Right forelimb (tissue), 1 donor: ENCODE data around the gene LSM7.

Experiments
- DNase-seq: peaks from one replicate; pipeline ENCODE4 v3.0.0-alpha.2; 2018

LSM7 gene

GRCh38 chr19:2321565-2322283 lies 6.7 kb downstream of the LSM7 start:
- no peak for DNase-seq

GRCh38 chr19:2320939-2321338 lies 7.4 kb downstream of the LSM7 start:
- DNase-seq = no peak

- no peak for DNase-seq
Observed at GRCh38 chr19:2320049-2320448, 8.3 kb downstream of the LSM7 start.

DNA sequence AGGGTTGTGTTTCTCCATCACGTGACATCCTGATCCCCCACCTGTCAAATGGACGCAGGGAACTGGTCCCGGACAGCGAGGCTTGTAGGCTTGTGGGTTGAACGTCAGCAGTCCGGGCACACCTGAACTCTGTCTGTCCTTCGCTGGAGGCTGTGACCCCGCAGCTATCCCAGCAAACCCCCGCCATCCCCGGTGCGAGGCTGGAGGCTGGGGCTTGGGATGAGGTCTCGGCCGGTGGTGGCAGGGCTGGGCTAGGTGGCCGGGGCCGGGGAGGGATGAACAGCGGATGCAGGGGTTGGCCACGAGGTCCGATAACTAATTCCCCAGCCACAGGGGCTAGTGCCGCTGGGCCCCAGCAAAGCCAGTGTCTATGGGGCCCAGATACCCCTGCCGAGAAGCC lies 8.8 kb downstream of the LSM7 start:
- no peak for DNase-seq

DNA sequence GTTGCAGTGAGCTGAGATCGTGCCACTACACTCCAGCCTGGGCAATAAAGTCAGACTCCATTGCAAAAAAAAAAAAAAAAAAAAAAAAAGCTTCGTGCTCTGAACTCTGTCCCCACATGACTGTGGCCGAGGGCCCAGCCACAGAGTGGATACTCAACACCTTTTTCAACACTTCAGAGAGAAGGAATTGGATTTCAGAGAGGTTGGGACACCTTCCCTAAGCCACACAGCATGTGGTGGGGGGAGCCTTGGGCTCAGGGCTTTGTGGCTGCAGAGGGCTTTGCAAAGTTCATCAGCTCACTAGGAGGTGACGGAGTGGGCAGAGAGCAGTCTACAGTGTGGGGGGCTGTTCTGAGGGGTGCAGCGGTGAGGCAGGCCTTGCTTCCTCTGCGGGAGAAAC lies 9.5 kb downstream of the LSM7 start:
- no peak for DNase-seq

- DNase-seq = no peak
Observed at GRCh38 chr19:2317756-2318155, 10.6 kb downstream of the LSM7 start.

- DNase-seq = no peak
Observed at GRCh38 chr19:2317300-2317699, 11.1 kb downstream of the LSM7 start.

GRCh38 chr19:2315818-2316353 lies 12.5 kb downstream of the LSM7 start:
- DNase-seq = peak; percentile 70

DNA sequence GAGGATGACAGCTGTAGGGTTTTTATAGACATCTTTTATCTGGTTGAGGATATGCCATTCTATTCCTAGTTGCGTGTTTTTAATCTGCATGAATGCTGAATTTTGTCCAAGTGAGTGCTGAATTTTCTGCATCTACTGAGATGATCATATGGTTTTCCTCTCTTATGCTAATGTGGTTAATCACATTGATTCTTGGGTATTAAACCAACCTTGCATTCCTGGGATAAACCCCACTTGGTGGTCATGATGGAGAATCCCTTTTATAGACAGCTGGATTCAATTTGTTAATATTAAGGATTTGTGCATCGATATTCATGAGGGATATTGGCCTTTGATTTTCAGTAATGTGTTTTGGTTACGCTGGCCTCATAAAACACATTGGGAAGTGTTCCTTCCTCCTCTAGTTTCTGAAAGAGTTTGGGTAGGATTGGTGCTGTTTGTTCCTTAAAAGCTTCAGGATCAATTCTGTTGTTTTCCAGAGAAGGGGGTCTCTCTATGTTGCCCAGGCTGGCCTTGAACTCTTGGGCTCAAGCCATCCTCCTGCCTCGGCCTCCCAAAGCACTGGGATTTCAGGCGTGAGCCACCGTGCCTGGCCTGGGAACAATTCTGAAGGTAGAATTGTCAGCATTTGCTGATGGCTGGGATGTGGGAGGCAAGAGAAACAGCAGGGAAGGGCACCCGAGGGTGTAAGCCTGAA lies 13.1 kb downstream of the LSM7 start:
- DNase-seq = no peak

DNA sequence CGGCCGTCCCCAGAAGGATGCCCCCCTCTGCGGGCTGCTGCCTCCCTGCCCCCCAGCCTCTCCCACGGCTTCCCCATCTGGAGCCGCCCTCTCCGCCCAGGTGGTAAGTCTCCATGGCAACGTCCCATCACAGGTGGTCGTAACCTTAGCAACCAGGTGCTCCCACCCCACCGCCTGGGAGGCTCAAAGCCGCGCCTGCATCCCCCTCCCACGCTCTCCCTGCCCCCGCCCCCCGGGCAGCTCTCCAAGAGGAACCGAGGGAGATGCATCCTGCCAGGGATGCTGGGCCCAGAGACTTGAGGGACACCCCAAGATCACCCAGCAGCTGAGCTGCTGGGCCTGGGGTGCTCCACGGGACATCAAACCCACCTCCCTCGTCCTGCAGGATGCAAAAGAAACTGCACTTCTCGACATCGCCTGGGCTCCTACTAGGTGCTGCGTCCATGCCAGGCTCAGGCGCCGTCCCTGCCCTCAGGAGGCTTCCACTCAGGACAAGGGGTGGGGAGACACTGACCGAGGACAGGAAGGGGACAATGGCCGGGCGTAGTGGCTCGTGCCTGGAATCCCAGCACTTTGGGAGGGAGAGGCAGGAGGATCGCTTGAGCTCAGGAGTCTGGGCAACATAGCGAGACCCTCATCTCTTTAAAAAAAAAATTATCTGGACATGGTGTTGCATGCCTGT lies 15.4 kb downstream of the LSM7 start:
- DNase-seq = no peak

GRCh38 chr19:2311093-2311492 lies 17.3 kb downstream of the LSM7 start:
- DNase-seq = no peak

DNA sequence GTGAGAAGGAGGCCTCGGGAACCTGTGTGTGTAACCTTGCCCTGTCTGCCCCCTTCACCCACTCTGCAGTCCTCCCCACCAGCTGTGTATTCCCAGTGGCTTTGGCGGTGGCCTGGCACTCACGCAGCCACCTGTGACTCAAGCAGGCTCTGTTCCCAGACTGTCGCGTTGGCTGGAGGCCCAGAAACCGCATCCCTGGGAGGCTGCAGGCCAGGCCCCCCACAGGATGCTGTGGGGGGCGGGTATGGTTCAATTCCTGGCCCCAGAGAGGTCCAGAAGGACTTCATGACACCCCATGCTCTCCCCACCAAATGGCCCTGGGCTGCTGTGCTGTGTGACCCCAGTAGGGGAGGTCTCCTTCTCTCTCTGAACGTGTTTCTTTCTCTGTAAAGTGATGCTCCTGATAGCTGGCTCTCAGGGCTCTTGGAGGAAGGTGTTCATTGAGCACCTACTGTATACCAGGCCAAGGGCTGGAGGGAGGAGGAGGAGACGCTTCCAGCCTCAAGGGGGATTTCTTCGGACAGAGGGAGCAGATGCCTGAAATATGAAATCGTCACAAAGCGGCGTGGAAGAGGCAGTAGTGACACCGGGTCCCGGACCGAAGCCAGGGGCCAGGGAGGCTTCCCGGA lies 18.5 kb downstream of the LSM7 start:
- DNase-seq = no peak

DNA sequence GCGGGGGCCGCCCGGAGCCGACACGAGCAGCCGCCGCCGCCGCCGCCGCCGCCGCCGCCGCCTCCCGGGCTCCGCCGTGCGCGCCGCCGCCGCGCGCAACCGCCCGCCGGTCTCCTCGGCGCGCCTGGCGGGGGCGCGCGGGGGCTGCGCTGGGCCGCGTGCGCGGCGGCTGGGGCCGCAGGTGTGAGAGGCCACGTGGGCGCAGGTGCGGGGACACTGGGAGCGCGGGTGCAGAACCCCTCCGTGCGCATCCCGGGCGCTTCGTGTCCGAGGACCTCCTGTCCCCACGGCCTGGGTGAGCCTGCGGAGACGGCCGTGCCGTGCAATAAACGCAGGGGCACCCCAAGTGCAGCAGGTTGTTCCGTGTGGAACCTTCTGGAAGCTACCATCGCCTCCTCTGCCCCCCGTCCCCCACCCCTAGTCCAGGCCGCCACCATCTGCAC lies 20.3 kb downstream of the LSM7 start, which contains the start of gene LINGO3:
TSS of gene LINGO3 (minus strand) at position 41 of the 443 bp plus-strand sequence. CDS start 16,378 bp downstream, outside the sequence.
- DNase-seq = no peak

DNA sequence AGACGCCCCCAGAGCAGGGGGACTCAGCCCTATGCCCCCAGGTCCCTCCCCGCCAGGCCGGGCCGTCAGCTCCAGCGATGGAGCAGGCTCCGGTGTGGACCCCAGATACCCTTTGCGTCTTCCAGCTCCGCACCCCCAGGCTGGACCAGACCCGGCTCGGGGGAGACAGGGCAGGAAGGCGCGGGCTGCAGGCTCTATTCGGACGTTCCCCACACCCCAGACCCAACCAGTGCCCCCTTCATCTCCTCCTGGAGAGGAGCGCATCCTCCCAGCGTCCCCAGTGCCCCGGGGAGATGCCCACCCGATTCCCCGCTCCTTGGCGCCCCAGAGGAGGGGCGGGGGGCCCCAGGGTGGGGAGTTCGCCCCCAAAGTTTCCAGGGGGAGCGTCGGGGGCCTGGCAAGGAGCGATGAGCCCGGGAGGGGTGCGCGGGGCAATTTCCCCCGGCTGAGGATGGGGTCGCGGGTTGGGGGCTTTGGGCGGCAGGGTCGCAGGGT lies 20.8 kb downstream of the LSM7 start:
- no peak for DNase-seq

GRCh38 chr19:2306971-2307370 lies 21.4 kb downstream of the LSM7 start:
- no peak for DNase-seq

DNA sequence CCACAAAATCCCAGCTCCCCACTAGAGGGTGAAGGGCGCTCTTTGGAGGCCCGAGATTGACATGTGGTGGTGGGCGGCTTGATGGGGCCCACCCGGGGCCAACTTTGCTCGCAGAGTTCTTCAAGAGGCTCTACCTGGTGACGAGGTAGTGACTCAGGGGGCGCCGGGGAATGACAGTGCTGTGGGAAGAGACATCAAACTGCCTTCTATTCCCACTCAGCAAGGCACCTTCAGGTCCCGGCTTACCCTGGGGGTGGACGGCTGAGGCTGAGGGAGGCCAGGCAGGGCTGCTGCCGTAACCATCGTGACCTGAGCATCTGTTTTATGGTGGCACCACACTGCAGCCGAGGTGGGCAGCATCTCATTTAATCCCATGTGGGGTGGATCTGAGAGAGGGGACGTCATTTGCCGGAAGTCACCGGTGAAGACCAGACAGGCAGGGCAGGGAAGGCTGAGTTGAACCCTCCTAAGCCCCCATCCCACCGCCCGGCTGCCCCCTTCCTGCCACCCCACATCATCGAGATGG lies 22.0 kb downstream of the LSM7 start:
- no peak for DNase-seq

GRCh38 chr19:2305452-2306280 lies 22.7 kb downstream of the LSM7 start:
- no peak for DNase-seq

GRCh38 chr19:2303211-2303798 lies 25.1 kb downstream of the LSM7 start:
- DNase-seq = no peak

DNA sequence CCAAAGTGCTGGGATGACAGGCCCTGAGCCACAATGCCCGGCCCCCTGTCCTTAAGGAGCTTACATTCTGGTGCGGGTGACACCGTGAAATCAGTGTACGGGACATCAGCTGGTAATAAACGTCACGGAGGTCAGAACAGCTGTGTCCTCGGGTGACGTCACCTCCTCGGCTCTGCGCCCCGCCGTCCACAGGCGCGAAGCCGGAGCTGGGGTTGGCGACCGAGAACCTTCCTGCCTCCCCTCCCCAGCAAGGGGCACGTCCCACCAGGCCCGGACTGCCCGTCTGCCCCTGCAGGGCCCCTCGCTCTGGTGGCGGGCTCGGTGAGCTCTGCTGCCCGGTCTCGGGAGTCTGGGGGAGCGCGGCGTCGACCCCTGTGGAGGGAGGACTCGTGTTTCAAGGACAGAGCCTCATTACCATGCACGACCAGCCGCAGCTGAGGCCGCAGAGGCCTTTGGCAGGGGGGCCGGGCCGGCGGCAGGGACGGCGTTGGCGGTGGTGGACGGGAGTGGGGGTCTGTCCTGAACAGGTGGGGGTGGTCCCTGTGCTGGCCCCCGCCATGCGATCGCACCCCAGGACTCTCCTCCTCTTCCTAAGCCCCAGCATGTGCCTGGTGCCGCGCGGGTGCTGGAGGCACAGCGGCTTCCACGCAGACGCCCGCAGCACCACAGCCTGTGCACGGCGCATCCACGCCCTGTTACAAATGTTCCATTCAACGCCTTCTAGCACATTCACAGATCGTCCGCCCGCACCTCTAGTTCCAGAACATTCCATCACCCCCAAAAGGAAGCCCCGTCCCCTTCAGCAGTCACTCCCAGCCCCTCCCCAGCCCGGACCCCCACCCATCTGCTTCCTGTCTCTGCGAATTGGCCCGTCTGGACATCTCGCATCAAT lies 25.8 kb downstream of the LSM7 start:
- peak; percentile 69 for DNase-seq

- no peak for DNase-seq
Observed at GRCh38 chr19:2300533-2300932, 27.9 kb downstream of the LSM7 start.
